Omental fat pad (tissue), 4 donors: ENCODE data around the gene CPLX3. TPM values are rescaled to one million over a fixed set of nuclear protein-coding genes. Genes with fewer than 3 reads are reported as not detected.

Experiments used
- ATAC-seq: fragments of 150-250 bp; one replicate; pipeline ENCODE4 v1.9.1; 2016; ENCODE audit warnings: mild to moderate bottlenecking, moderate library complexity; ENCODE audit not compliant: low FRiP score
- DNase-seq: peaks from one replicate; pipeline ENCODE4 v3.0.0-alpha.2; 2019; ENCODE audit warnings: low spot score
- CTCF ChIP-seq, 3 donors: fragments of 450-650 bp; IDR thresholded peaks; one replicate each; pipeline ENCODE4 v1.5.1; 2016 to 2017; ENCODE audit warnings: antibody characterized with exemption in 3 of 3, mild to moderate bottlenecking in 3 of 3, moderate library complexity in 2 of 3
- total RNA-seq, 4 donors: library from RNA; depleted of rRNA; stranded (reverse); fragments of >200 nt; gene quantifications; one replicate each; pipeline ENCODE4 v1.1.0, GENCODE V29; 2016

The CPLX3 gene
- total RNA-seq, 4 donors from 2014 or later, result not detected

DNA sequence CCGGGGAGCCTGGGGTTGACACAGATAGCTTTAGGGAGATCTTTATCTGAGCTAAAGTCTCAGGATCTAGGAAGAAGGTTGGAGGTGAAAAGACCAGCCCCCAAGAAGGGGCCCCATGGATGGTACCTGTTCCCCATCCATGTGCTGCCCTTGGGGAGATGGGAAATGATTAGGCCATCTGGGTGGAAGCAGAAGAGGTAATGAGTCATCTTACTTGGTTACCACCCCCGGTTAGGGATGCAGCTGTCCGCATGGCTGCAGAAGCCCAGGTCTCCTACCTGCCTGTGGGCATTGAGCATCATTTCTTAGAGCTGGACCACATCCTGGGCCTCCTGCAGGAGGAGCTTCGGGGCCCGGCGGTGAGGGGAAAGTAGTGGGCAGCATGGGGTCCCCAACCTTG lies 3.1 kb upstream of the CPLX3 start:
- no peak for ATAC-seq
- no peak for DNase-seq
- TF ChIP-seq CTCF (IDR thresholded peaks at IDR 0.05), result no peak

- TF ChIP-seq CTCF (IDR thresholded peaks at IDR 0.05), result no peak
- ATAC-seq (no peak), DNase-seq (no peak)
These were observed 1.5 kb upstream of the CPLX3 start for GRCh38 chr15:74824976-74825375.

DNA sequence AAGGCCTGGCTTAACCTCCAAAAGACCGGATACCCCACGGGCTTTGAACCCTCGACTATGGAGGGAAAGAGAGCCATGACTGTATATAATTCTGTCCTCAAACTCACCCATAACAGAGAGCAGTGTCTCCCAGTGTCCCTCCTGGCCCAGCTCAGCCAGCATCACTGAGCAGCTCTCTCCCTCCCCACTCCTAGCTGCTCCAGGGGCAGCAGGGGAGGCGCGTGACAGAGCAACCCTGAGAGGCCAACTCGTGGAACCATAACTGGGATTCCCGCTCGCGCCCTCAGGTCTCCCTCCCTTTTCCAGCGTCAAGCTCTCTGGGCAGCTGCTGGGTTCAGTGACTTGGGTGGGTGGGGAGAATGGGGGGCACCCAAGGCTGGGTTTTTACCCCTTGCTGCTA lies 561 bp upstream of the CPLX3 start:
- DNase-seq, result no peak
- no peak for TF ChIP-seq CTCF (IDR thresholded peaks at IDR 0.05)
- ATAC-seq, result no peak

- ATAC-seq (no peak), DNase-seq (no peak)
These were observed 494 bp downstream of the CPLX3 start for GRCh38 chr15:74826921-74827320.

GRCh38 chr15:74827614-74828013 lies 1.2 kb downstream of the CPLX3 start:
- no peak for TF ChIP-seq CTCF (IDR thresholded peaks at IDR 0.05)
- DNase-seq (no peak), ATAC-seq (no peak)

More at GRCh38 chr15:74826921-74827320, 494 bp downstream of the CPLX3 start:
- no peak for TF ChIP-seq CTCF (IDR thresholded peaks at IDR 0.05)

DNA sequence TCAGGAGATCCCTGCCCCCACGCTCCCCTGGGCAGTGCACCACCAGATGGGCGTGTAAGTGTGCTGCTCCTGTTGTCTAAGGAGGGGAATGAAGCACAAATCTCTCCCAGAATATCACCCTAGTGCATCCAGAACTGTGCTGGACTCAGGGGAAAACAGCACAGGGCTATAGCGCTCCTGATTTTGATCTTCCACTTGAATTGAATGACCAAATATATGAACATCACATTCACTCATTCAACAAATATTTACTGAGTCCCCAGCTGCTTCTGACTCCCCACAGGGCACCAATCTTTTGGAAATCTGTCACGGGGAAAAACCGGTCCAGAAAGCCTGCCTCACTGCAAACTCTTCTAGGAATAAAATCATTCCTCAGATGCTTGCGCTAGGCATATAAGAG lies 2.4 kb downstream of the CPLX3 start:
- ATAC-seq (no peak), DNase-seq (no peak)
- TF ChIP-seq CTCF (IDR thresholded peaks at IDR 0.05), result no peak

DNA sequence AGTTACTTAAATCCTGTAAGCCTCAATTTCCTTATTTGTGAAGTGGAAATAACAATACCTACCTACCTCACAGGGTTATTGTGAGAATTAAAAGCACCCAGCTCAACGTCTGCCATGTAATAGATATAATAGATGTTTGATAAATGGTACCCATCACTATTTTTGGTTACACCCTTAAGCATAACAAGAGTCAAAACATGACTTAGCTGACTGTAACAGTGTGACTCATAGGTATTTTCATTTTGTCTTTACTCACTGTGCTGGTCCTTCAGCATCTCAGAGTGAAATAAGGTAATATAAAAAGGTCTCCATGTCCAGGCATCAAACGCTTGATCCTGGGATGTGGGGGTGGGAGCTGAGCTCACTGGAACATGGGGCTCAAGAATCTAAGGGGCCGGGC lies 3.1 kb downstream of the CPLX3 start:
- ATAC-seq, result no peak
- no peak for DNase-seq
- no peak for TF ChIP-seq CTCF (IDR thresholded peaks at IDR 0.05)
